Spleen (tissue), 7 donors: ENCODE measurements around the gene LOXL1.

ENCODE experiments used
- CTCF ChIP-seq, 11 experiments: fragments of 200-600 bp in 7 of 11; fragments of 450-650 bp in 4 of 11; sonication (generic) in 4 of 11; IDR thresholded peaks in 8 of 11; conservative IDR thresholded peaks in 3 of 11; 1 replicate in 7 of 11; 2 replicates in 4 of 11; pipeline versions ENCODE4 v1.4.0 to v1.8.0; 2016 to 2021; ENCODE audit warnings: antibody characterized with exemption in 11 of 11, inconsistent platforms in 4 of 11, mild to moderate bottlenecking in 1 of 11
- POLR2A ChIP-seq, 3 donors: fragments of 450-650 bp; IDR thresholded peaks; one replicate each; pipeline ENCODE4 v1.5.1; 2017; ENCODE audit warnings: antibody characterized with exemption in 3 of 3, mild to moderate bottlenecking in 1 of 3
- donor health status: DM: no; HTN: no; CAD: no; lungs with moderate emphysema.
- donor health status: DM: no; HTN: no; CAD: no.
- donor health status: DM: no; HTN: no; CAD: no.

GRCh38 chr15:73940061-73940981 is 14.1 kb downstream of the LOXL1 start:
- TF ChIP-seq CTCF (IDR thresholded peaks at IDR 0.05 in 8 of 11, conservative IDR thresholded peaks at IDR 0.05 in 3 of 11) (no peak), POLR2A (IDR thresholded peaks at IDR 0.05) (no peak)
